Measurements from ENCODE around the gene ARHGAP25. TPM values are rescaled to one million over a fixed set of nuclear protein-coding genes. Genes with fewer than 3 reads are reported as not detected.

ARHGAP25 gene
- total RNA-seq, 1 donor from 2014 or later: 4.6 TPM

DNA sequence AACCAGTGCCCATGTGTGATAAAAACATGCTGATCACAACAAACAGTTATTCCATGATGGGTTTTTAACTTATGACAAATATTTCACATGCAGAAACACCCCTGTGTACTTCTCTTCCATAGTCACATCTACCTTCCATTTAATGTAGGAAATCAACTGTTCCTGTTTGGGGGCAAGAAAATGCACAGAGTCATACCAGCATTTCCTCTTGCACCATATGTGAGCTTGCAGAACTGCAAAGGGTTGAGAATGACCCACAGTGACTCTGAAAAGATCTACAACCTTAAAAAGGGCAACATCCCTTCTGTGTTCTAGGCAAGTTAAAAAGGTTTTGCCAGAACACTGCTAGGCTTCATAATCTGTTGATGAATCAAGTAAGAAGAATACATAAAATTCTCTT is 126.7 kb downstream of the ARHGAP25 start:
- H3K4me1 Mint-ChIP-seq (ENCODE audit: unreplicated experiment): peaks cover 26% of the 10 kb centered on the region
- DNase-seq (ENCODE audit: low spot score): no peak
- no peak overlapping the region for H3K4me3 Mint-ChIP-seq (ENCODE audit: unreplicated experiment)
- H3K27ac Mint-ChIP-seq (ENCODE audit: unreplicated experiment): no peak overlapping the region
- H3K27me3 Mint-ChIP-seq (ENCODE audit: unreplicated experiment): no peaks in the 10 kb centered on the region
- no peak for TF ChIP-seq CTCF (IDR thresholded peaks at IDR 0.05; ENCODE audit: unreplicated experiment)
- H3K36me3 Mint-ChIP-seq (ENCODE audit: low read depth, unreplicated experiment): no peaks in the 10 kb centered on the region
- H3K9me3 Mint-ChIP-seq (ENCODE audit: unreplicated experiment): no peaks in the 10 kb centered on the region

GRCh38 chr2:68862889-68863288 is 128.3 kb downstream of the ARHGAP25 start:
- TF ChIP-seq CTCF (IDR thresholded peaks at IDR 0.05; ENCODE audit: unreplicated experiment): no peak
- H3K27me3 Mint-ChIP-seq (ENCODE audit: unreplicated experiment): no peaks in the 10 kb centered on the region
- no peak overlapping the region for H3K27ac Mint-ChIP-seq (ENCODE audit: unreplicated experiment)
- DNase-seq (ENCODE audit: low spot score): no peak
- no peaks in the 10 kb centered on the region for H3K36me3 Mint-ChIP-seq (ENCODE audit: low read depth, unreplicated experiment)
- H3K4me1 Mint-ChIP-seq (ENCODE audit: unreplicated experiment): peaks cover 20% of the 10 kb centered on the region
- no peaks in the 10 kb centered on the region for H3K9me3 Mint-ChIP-seq (ENCODE audit: unreplicated experiment)
- H3K4me3 Mint-ChIP-seq (ENCODE audit: unreplicated experiment): no peak overlapping the region

GRCh38 chr2:68863996-68864395 is 129.4 kb downstream of the ARHGAP25 start:
- Mint-ChIP-seq H3K27ac (ENCODE audit: unreplicated experiment) (no peak overlapping the region), H3K9me3 (ENCODE audit: unreplicated experiment) (no peaks in the 10 kb centered on the region), H3K36me3 (ENCODE audit: low read depth, unreplicated experiment) (no peaks in the 10 kb centered on the region), H3K27me3 (ENCODE audit: unreplicated experiment) (no peaks in the 10 kb centered on the region), H3K4me3 (ENCODE audit: unreplicated experiment) (no peak overlapping the region), H3K4me1 (ENCODE audit: unreplicated experiment) (peaks cover 16% of the 10 kb centered on the region)
- DNase-seq (ENCODE audit: low spot score): no peak
- TF ChIP-seq CTCF (IDR thresholded peaks at IDR 0.05; ENCODE audit: unreplicated experiment): no peak

GRCh38 chr2:68865108-68865507 is 130.5 kb downstream of the ARHGAP25 start:
- Mint-ChIP-seq H3K4me1 (ENCODE audit: unreplicated experiment) (peaks cover 16% of the 10 kb centered on the region), H3K9me3 (ENCODE audit: unreplicated experiment) (no peaks in the 10 kb centered on the region), H3K27ac (ENCODE audit: unreplicated experiment) (no peak overlapping the region), H3K27me3 (ENCODE audit: unreplicated experiment) (no peaks in the 10 kb centered on the region), H3K4me3 (ENCODE audit: unreplicated experiment) (no peak overlapping the region), H3K36me3 (ENCODE audit: low read depth, unreplicated experiment) (no peaks in the 10 kb centered on the region)
- no peak for TF ChIP-seq CTCF (IDR thresholded peaks at IDR 0.05; ENCODE audit: unreplicated experiment)
- DNase-seq (ENCODE audit: low spot score): no peak

GRCh38 chr2:68870215-68870614 is 135.6 kb downstream of the ARHGAP25 start:
- peaks cover 1% of the 10 kb centered on the region for H3K4me1 Mint-ChIP-seq (ENCODE audit: unreplicated experiment)
- no peak overlapping the region for H3K4me3 Mint-ChIP-seq (ENCODE audit: unreplicated experiment)
- no peak for DNase-seq (ENCODE audit: low spot score)
- no peak for TF ChIP-seq CTCF (IDR thresholded peaks at IDR 0.05; ENCODE audit: unreplicated experiment)
- H3K9me3 Mint-ChIP-seq (ENCODE audit: unreplicated experiment): no peaks in the 10 kb centered on the region
- H3K27ac Mint-ChIP-seq (ENCODE audit: unreplicated experiment): no peak overlapping the region
- H3K36me3 Mint-ChIP-seq (ENCODE audit: low read depth, unreplicated experiment): no peaks in the 10 kb centered on the region
- H3K27me3 Mint-ChIP-seq (ENCODE audit: unreplicated experiment): no peaks in the 10 kb centered on the region
